Measurements from ENCODE around the gene ANGPTL8. TPM values are rescaled to one million over a fixed set of nuclear protein-coding genes. Genes with fewer than 3 reads are reported as not detected.

The ANGPTL8 gene
- total and polyA plus RNA-seq, 2 of the 13 experiments (the other 11 are each of a cell fraction or from before 2014, with no cell fraction given), result 27.3 to 243 TPM

GRCh38 chr19:11203194-11204075, 36.0 kb upstream of the ANGPTL8 start (continued):
- no peak for TF ChIP-seq LCORL (IDR thresholded peaks at IDR 0.05)
- TF ChIP-seq LCORL (CRISPR knock-in tag; IDR thresholded peaks at IDR 0.05), result 0 out of 2 replicates have a peak, but pooled peaks have one; percentile 29
- TF ChIP-seq NR1H2 (CRISPR knock-in tag; IDR thresholded peaks at IDR 0.05; ENCODE audit: borderline replicate concordance, low read depth), result no peak
- no peak for TF ChIP-seq SAP130 (CRISPR knock-in tag; IDR thresholded peaks at IDR 0.05; ENCODE audit: low read depth)
- TF ChIP-seq HDAC6 (IDR thresholded peaks at IDR 0.05; ENCODE audit: low read depth, low read length), result no peak
- no peak for TF ChIP-seq LRRFIP1 (CRISPR knock-in tag; conservative IDR thresholded peaks at IDR 0.05)
- TF ChIP-seq ZBTB7A (CRISPR knock-in tag; IDR thresholded peaks at IDR 0.05), result peak; percentile 74
- TF ChIP-seq FOXP1 (IDR thresholded peaks at IDR 0.05), result no peak
- TF ChIP-seq FOXP1 (CRISPR knock-in tag; IDR thresholded peaks at IDR 0.05), result no peak
- TF ChIP-seq SALL1 (CRISPR knock-in tag; IDR thresholded peaks at IDR 0.05), result no peak
- no peak for TF ChIP-seq ZSCAN12 (CRISPR knock-in tag; IDR thresholded peaks at IDR 0.05)
- no peak for TF ChIP-seq MED13 (CRISPR knock-in tag; IDR thresholded peaks at IDR 0.05)
- TF ChIP-seq ZBTB3 (CRISPR knock-in tag; IDR thresholded peaks at IDR 0.05; ENCODE audit: borderline replicate concordance, low read depth), result no peak
- no peak for TF ChIP-seq ZNF652 (CRISPR knock-in tag; IDR thresholded peaks at IDR 0.05; ENCODE audit: borderline replicate concordance, low read depth)
- TF ChIP-seq BHLHE40 (IDR thresholded peaks at IDR 0.05; ENCODE audit: low read length), result peak; percentile 28; the same call in 1 of the 2 replicates
- TF ChIP-seq KDM2A (CRISPR knock-in tag; IDR thresholded peaks at IDR 0.05; ENCODE audit: borderline replicate concordance, low read depth), result peak; percentile 35; the same call in 1 of the 2 replicates
- TF ChIP-seq SMC3 (IDR thresholded peaks at IDR 0.05; ENCODE audit: low read length), result peak; percentile 53; the same call in 1 of the 2 replicates
- TF ChIP-seq MYC (CRISPR knock-in tag; IDR thresholded peaks at IDR 0.05; ENCODE audit: borderline replicate concordance), result 0 out of 2 replicates have a peak, but pooled peaks have one; percentile 17
- 0 out of 2 replicates have a peak, but pooled peaks have one; percentile 22 for TF ChIP-seq SP5 (CRISPR knock-in tag; IDR thresholded peaks at IDR 0.05; ENCODE audit: borderline replicate concordance, low read depth)
- TF ChIP-seq, protein P1, sequence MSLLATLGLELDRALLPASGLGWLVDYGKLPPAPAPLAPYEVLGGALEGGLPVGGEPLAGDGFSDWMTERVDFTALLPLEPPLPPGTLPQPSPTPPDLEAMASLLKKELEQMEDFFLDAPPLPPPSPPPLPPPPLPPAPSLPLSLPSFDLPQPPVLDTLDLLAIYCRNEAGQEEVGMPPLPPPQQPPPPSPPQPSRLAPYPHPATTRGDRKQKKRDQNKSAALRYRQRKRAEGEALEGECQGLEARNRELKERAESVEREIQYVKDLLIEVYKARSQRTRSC (CRISPR knock-in tag; IDR thresholded peaks at IDR 0.05; ENCODE audit: low read depth), result no peak
- TF ChIP-seq, protein P2, sequence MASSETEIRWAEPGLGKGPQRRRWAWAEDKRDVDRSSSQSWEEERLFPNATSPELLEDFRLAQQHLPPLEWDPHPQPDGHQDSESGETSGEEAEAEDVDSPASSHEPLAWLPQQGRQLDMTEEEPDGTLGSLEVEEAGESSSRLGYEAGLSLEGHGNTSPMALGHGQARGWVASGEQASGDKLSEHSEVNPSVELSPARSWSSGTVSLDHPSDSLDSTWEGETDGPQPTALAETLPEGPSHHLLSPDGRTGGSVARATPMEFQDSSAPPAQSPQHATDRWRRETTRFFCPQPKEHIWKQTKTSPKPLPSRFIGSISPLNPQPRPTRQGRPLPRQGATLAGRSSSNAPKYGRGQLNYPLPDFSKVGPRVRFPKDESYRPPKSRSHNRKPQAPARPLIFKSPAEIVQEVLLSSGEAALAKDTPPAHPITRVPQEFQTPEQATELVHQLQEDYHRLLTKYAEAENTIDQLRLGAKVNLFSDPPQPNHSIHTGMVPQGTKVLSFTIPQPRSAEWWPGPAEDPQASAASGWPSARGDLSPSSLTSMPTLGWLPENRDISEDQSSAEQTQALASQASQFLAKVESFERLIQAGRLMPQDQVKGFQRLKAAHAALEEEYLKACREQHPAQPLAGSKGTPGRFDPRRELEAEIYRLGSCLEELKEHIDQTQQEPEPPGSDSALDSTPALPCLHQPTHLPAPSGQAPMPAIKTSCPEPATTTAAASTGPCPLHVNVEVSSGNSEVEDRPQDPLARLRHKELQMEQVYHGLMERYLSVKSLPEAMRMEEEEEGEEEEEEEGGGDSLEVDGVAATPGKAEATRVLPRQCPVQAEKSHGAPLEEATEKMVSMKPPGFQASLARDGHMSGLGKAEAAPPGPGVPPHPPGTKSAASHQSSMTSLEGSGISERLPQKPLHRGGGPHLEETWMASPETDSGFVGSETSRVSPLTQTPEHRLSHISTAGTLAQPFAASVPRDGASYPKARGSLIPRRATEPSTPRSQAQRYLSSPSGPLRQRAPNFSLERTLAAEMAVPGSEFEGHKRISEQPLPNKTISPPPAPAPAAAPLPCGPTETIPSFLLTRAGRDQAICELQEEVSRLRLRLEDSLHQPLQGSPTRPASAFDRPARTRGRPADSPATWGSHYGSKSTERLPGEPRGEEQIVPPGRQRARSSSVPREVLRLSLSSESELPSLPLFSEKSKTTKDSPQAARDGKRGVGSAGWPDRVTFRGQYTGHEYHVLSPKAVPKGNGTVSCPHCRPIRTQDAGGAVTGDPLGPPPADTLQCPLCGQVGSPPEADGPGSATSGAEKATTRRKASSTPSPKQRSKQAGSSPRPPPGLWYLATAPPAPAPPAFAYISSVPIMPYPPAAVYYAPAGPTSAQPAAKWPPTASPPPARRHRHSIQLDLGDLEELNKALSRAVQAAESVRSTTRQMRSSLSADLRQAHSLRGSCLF (CRISPR knock-in tag; IDR thresholded peaks at IDR 0.05; ENCODE audit: borderline replicate concordance), result no peak
- TF ChIP-seq ZNF619 (CRISPR knock-in tag; IDR thresholded peaks at IDR 0.05), result no peak
- TF ChIP-seq ZNF256 (CRISPR knock-in tag; conservative IDR thresholded peaks at IDR 0.05), result no peak
- no peak for TF ChIP-seq GABPB1 (CRISPR knock-in tag; IDR thresholded peaks at IDR 0.05)

Data from HepG2 (cell line).